GM18507 (cell line): Measurements from ENCODE around the gene SCYGR4.

ENCODE experiments used
- DNase-seq: peaks from one replicate; pipeline ENCODE4 v3.0.0; 2011; ENCODE audit warnings: low read depth; ENCODE audit not compliant: insufficient read length; ENCODE audit errors: extremely low spot score
- FAIRE-seq: peaks from 2 replicates; lab custom pipeline; 2011; peaks lifted over from hg19 to GRCh38; lab: Jason Lieb, UNC

Gene SCYGR4

DNA sequence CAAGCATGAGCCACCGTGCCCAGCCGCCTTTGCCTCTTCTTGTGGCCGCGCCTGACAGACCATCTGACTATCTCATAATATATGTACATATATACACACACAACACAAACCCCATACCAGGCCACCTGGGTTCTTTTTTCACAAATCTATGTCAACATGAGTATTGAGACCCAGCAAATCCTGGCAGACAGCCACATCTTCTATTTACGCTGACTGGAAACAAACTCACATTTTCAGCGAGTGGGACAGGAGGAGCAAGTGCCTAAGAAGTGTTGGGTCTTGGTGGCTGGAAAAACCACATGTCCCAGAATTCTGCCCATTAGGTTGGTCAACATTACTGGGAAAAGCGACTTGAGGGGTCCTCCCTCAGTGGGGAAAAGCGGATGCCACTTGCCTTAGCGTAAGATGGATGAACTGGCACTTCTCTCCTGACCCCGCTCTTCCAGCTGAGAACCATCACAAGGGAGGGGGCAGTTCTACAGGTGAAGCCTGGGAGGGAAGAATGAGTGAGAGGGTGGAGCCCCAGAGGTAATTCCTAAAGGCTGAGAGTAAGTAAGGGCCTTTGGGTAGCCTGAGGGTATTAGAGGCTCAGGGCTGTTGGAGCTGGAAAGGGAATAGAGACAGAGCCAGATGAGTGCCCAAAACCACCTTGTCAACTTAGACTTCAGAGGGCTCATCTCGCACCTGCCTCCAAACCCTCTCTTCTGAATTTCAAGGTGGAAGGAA lies 4.6 kb upstream of the SCYGR4 start:
- FAIRE-seq, result no peak
- no peak for DNase-seq

DNA sequence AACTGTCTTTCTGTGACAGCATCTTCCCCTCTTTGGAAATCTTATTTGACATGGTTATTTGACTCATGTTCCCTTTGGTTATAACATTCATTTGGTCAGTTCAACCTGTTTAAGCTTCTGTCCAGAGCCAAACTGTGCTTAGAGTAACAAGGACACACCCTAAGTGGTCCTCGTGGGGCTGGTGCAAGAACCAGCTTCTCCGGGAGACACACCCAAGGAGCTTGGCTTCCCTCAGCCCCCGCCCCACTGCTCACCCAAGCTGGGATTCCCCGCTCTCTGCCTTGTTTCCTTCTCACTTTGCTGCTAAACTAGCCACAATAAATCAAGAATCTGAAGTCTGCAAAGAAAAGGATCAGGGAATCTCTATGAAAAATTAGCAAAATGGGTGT lies 4.0 kb upstream of the SCYGR4 start:
- DNase-seq (no peak), FAIRE-seq (no peak)

DNA sequence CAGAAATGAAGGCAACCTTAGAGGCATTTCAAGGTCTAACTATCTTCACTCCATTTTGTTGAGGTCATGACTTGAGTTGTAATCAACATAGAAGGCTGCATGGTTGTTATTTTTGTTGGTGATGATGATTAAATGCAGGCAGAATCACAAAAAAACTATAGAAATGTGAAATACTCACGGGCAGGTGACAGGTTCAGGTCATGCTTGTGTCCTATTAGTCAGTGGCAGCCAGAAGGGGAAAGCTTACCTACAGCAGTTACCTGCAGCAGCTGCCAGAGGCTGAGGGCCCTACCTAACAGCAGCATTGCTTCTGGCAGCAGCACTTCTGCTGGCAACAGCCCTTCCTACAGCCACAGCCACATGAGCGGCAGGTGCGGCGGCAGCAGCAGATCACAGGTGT lies 3.1 kb upstream of the SCYGR4 start:
- DNase-seq, result no peak
- FAIRE-seq, result no peak

DNA sequence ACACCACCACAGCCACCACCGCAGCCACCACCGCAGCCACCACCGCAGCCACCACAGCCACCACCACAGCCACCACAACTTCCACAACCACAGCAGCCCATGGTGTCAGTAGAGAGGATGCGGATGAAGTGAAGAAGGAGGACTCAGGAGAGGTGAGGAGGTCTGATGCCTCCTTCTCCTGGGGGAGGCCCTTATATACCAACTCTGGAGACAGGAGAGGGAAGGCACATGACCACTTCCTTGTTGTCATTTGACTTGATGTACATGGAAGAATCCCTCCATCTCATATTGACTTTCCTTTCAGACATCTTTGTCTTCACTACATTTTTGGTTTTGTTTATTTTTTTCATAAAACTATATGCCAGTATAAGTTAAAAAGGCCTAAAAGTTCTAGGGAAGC lies 2.6 kb upstream of the SCYGR4 start, which contains the start of gene SCYGR3:
Gene SCYGR3 (minus strand): TSS at position 101 of the 400 bp plus-strand sequence. CDS start 0 bp downstream, at position 101.
- FAIRE-seq (no peak), DNase-seq (no peak)

DNA sequence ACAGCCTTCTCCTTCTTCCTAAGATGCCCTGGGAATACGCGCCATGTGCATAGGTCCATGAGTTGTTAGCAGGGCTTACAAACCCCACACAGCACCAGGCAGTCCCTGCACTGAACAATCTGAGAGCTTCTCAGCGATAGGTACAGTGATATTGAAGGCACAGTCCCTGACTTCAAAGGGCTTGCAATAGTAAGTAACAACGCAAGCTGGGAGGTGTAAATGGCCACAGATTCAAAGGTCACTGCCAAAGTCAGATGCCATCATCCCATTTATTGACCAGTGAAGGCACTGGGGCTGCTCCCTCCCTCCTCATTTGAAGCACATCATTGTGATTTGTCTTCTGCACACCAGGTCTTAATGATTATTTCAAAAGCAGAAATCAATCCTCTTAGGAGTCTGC lies 2.1 kb upstream of the SCYGR4 start:
- FAIRE-seq (no peak), DNase-seq (no peak)

DNA sequence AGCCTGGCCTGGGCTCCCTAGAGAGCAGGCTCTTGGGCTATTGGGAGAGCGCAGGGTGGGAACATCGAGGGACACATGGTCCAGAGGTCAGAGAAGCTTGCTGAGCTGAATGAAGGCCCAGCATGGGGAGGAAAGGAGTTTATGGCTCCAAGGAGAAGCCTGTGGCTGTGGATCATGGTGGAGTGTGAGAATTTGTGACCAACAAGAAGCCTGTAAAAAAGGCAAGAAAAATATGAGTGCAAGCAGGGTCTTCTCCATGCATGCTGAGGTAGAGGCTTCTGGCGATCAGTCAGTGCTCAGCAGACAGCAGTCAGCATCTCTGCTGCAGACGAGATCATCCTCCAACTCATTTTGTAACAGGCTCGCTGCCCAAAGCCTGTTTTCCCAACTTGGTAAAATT lies 1.4 kb upstream of the SCYGR4 start:
- FAIRE-seq, result no peak
- DNase-seq, result no peak

DNA sequence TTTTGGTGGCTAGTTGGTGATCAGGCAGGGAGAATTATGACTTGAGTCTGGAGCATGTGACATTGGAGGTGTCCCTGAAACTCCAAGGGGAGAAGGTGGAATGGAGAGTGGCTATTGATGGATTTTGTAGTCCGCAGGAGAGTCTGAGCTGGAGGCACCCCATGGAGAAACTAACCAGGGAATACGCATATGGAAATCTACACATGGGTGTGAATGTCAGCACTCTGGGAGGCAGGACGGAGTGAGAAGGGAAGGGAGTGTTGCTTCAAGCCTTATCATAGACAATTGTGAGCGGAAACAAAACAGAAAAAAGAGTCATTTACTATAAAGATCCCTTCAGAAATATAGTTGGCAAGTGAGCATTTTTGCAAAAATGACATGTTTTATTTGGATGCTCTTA lies 667 bp upstream of the SCYGR4 start:
- FAIRE-seq (no peak), DNase-seq (no peak)

DNA sequence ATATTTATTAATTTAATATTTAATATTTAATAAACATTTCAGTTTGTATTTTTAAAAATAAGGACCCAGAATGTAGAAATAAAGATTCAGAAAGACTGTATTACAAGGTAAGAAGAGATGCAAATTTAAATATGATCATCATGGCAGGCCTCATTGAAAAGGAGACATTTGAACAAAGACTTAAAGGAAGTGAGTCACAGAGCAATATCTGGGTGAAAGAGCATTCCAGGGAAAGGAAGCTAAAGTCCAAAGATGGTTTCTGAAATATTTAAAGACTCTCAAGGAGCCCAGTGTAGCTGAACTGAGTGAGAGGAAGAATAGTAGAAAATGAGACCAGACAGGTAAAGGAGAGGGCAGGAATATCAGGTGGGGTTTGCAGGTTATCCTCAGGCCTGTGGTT lies 5.9 kb downstream of the SCYGR4 start:
- DNase-seq (no peak), FAIRE-seq (no peak)

DNA sequence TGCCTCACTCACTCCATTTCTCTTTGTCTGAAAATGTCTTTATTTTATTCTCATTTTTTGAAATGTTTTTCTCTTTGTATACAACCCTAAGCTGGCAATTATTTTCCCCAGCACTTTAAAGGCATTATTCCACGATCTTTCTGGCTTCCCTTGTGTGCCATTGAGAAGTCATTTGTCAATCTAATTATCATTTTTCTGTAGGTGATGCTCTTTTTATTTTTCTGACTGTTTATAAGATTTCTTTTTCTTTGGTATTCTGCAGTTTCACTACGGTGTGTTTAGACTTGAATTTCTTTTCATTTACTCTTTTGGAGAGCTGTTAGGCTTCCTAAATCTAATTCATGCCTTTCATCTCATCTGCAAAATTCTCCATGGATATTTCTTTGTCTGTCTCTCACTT lies 8.1 kb downstream of the SCYGR4 start:
- no peak for FAIRE-seq
- DNase-seq, result no peak

DNA sequence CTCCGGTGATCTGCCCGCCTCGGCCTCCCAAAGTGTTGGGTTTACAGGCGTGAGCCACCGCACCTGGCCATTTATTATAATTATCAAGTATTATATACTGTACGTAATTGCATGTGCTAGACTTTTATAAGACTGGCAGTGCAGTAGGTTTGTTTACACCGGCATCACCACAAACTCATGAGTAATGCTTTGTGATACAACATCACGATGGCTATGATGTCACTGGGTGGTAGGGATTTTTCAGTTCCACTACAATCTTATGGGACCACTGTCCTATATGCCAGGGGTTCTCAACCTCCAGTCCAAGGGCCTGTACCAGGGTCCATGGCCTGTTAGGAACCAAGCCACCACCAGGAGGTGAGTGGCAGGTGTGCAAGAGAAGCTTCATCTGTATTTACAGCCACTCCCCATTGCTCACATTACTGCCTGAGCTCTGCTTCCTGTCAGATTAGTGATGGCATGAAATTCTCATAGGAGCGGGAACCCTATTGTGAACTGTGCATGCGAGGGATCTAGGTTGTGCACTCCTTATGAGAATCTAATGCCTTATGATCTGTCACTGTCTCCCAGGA lies 9.4 kb downstream of the SCYGR4 start:
- FAIRE-seq, result no peak
- DNase-seq, result no peak

DNA sequence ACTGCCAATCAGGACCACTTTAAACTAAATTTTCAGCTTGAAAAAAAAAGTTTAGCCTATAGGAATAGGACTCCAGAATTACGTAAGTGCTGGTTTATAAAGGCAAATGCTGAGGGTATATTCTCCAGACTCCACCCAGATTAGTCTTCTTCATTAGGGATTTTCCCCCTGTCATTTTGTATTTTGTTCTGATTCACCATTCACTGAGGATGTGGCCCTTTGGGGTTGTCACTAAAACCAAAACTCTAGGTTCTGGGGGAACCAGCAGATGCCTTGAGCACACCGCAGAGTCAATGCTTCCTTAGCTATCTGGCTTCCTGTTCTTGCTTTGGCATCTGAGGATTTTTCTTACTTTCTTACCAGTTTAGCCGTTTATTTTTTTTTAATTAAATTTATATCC lies 10.5 kb downstream of the SCYGR4 start:
- DNase-seq, result no peak
- no peak for FAIRE-seq

DNA sequence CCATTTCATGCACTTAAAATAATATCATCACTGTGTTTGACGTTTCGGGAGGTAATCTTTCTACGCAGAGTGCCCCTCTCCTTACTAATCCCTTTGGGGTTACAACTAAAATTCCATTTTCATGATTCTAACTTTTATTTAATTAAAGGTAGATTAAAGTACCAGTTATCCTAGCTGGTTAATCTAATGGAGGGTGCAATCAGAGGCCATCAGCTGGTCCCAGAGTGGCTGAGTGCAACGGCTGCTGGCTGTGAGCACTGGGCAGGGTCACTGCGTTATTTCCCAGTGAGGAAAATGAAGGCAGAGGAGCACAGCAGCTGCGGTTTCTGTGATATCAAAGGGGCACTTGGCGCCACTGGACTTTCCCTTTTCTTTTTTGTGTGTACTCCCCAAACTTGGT lies 12.1 kb downstream of the SCYGR4 start:
- FAIRE-seq, result no peak
- DNase-seq, result no peak

DNA sequence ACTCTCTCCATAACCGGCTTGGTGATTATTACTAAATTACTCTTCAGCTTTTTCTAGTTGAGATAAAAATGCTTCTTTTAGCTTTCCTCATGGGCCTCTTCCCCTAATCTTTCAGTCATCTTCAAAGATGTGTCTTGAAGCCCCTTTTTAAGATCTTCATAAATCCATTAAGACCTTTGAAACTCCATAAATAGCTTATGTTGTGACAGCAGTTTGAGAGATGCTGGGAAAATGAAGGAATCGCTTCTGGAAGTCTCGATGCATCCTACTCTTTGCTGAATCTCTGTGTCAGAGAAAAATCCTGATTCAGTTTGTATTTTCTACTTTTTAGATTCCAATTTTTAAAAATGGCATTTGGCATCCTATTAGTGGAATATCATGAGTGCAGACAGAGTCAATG lies 13.0 kb downstream of the SCYGR4 start:
- DNase-seq, result no peak
- FAIRE-seq, result no peak

DNA sequence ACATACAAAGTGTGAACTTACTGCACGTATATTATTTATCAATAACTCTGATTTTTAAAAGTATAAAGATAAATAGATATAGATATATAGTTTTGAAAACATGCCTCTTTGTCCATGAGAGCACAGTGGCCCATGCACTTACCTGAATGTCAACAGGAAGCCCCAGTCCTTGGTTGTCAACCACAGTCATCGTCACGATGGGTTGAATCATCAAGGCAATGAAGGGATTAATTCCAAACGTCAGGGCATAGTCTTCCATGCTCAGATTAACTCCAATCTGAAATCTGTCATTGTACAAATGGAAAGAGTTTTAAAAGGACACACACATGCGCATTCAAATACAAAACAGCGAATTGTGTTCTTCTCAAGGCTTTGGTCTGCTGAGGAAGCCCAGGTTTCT lies 15.5 kb downstream of the SCYGR4 start:
- no peak for FAIRE-seq
- no peak for DNase-seq

DNA sequence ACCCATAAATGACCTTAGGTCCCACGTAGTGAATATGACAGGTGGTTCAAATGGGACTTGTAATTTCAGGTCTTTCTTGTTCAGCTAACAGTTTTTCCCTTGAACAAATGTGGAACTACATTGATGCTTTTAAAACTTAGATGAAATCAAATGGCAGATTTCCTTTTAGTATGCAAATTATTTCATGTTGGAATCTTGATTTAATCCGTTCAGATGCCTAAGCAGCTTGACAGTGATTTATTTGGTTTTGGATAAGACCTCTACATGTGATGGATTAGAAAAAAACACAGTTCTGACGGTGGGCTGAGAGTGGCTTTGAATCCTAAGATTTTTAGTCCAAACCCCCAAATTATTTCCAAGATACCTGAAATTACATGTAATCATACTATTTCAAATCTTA lies 16.9 kb downstream of the SCYGR4 start:
- FAIRE-seq, result no peak
- DNase-seq, result no peak

DNA sequence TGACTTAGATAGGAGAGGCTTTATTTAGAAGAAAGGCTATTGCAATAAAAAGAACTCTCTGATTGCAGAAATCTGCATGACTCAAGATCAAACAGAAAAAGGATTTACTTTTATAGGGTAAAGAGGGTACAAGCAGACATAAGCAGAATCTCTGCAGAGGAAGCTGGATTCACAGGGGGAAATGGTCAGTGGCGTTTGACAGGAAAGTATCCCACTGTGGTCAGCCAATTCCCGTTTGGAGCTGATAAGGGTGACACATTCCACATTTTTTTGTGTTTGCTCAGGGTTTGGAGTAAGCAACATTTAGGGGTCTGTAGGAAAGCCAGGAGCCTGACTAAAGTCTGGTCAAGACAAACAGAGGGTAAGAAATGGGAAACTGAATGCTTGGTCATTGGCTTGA lies 25.4 kb downstream of the SCYGR4 start:
- DNase-seq (no peak), FAIRE-seq (no peak)

DNA sequence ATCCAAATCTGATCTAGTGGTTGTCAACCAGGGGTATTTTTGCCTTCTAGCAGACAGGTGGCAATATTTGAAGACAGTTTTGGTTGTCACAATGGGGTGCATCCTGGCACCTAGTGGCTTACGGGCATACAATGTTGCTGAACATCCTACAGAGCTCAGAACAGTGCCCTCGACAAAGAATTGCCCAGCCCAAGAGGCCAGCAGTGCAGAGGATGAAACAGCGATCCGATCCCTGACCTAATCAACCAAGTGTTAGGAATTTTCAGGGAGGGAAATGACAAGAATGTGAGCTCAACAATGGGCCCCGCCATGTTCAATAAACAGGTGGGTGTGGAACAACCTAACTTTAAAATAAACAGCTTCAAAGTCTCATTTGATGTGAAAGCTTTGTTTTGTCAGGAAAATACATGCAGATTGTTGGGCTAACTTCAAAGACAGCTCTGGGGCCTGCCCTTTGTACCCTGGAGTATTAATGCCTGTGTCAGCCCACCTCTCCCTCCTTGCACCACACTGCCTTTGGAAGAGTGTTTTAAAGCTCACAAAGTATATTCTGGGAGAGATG lies 26.8 kb downstream of the SCYGR4 start:
- no peak for FAIRE-seq
- DNase-seq, result no peak

DNA sequence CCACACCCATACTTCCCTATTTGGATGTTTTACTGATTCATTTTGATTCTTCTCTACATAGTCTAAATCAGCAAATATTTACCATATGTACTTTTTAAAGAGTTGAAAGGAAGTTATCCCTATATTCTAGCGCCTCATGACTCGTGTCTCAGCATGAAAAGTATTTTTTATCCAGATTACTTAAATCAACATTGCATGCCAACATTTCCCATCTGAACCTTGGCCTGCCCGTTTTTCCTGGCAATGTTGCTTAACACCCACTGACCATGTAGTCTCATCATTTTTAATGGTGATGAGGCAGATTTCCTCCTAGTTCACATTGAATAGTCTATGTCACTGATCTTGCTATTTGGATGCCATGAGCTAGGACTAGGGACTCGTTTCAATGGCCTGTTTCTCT lies 36.1 kb downstream of the SCYGR4 start:
- FAIRE-seq (no peak), DNase-seq (no peak)

DNA sequence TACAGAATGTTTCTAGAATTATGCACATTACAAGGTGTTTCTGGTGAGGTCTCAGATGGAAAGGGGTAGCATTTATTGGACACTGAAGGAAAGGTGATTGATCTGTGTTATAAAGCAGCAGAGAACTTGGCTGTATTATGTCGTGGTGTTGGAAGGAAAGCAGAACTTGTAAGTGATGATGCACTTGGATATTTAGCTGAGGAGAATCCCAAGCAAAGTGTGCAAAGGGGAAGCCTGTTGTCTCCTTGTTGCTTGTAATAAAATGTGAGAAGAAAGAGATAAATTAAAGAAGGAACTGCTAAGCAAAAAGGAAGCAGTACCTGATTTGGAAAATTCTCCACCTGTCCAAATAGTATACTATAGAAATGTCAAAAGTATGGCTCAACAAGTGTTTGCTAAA lies 37.1 kb downstream of the SCYGR4 start:
- no peak for DNase-seq
- FAIRE-seq, result no peak

DNA sequence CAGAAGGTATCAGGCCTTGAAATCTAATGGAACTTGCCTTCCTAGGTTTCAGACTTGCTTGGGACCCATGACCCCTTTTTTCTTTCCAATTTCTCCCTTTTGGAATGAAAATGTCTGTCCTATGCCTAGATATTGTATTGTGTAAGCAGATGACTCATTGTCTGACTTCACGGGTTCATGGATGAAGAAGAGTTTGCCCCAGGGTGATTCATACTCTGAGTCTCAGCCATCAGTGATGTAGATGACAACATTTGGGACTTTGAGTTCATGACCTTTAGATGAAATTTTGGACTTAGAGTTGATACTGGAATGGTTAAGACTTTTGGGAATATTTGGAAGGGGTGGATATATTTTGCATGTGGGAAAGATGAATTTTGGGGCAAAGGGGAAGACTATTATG lies 38.2 kb downstream of the SCYGR4 start:
- FAIRE-seq (no peak), DNase-seq (no peak)

DNA sequence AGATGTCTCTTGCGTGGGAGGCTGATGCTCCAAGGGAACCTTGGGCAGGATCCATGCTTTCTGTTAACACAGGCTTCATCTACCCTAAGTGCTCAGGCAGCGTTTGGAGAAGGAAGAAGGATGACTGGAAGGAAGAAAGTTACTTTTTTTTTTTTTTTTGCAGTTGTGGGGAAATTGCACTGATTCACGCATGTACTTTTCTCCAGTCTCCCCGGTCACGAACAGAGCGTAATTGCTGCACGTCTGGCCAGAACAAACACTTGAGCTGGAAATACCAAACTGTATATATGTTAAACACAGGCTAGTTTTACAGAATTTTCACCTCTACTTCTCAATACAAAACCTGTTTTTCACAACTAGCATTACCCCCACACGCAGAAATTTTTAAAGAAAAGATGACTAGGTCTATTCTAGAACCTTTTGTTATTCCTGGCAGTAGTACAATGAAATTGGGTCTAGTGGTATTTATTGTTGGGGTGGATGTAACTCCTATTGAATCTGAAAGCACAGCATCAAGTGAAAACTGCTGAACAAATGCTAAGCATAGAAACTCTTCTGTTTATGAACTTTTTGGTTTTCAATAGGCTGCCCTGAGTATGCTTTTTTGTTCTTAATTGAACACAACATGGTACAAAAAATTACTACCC lies 40.0 kb downstream of the SCYGR4 start:
- FAIRE-seq (no peak), DNase-seq (no peak)
